GM12891 (cell line): ENCODE measurements around the gene YIF1A.

ENCODE experiments used
- PAX5 ChIP-seq: IDR thresholded peaks from 2 replicates; pipeline ENCODE4 v1.6.1; 2011; ENCODE audit warnings: low read length, moderate library complexity, mild to moderate bottlenecking; ENCODE audit not compliant: insufficient read depth, severe bottlenecking
- POLR2A ChIP-seq: IDR thresholded peaks from 2 replicates; pipeline ENCODE4 v1.6.1; 2011; ENCODE audit warnings: low read depth, low read length, control low read depth
- POLR2AphosphoS5 ChIP-seq: IDR thresholded peaks from 2 replicates; pipeline ENCODE4 v1.6.1; 2011; ENCODE audit warnings: low read depth, low read length, control low read depth
- SPI1 ChIP-seq: IDR thresholded peaks from 2 replicates; pipeline ENCODE4 v1.6.1; 2011; ENCODE audit warnings: low read depth, low read length, control low read depth
- TAF1 ChIP-seq: IDR thresholded peaks from 2 replicates; pipeline ENCODE4 v1.6.1; 2011; ENCODE audit warnings: low read depth, low read length, control low read depth

DNA sequence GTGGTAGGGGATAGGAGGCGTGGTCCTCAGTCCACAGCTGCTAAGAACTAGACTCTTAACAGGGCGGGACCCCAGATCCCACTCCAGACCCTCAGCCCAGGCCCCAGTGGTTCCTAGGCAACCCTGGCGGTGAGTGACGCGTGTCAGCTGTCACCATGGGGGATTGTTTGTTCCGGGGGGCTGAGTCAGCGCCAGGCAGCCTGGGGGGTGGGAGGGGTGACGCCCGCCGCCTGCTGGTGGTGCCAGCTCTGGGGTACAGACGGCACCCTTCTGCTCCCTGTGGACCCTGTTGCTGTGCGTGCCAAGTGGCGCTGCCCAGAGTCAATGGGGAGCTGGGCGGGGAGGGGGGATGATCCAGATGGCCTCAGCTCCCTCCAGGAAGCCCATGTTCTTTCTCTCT lies 8.5 kb downstream of the YIF1A start:
- no peak for TF ChIP-seq PAX5
- TF ChIP-seq POLR2A, result no peak
- TF ChIP-seq SPI1, result no peak
- TF ChIP-seq TAF1, result no peak
- TF ChIP-seq POLR2AphosphoS5, result no peak
